DOHH2 (cell line): ENCODE data around the gene RGS10.

Experiments used
- H3F3A ChIP-seq: fragments of 200-600 bp; sonication (generic), shearing (Covaris generic); 2 replicates; pipeline ENCODE4 v1.6.0; 2016; ENCODE audit warnings: antibody characterized with exemption, mild to moderate bottlenecking; ENCODE audit not compliant: control insufficient read depth, insufficient read depth
- H3K27ac ChIP-seq: fragments of 200-600 bp; sonication (generic); 2 replicates; pipeline ENCODE4 v1.5.1; 2014; ENCODE audit warnings: low read depth, mild to moderate bottlenecking, low read length, moderate library complexity
- H3K27me3 ChIP-seq: fragments of 200-600 bp; sonication (generic); 2 replicates; pipeline ENCODE4 v1.6.1; 2014; ENCODE audit warnings: mild to moderate bottlenecking, low read length, mixed read lengths; ENCODE audit not compliant: control insufficient read depth
- H3K36me3 ChIP-seq: fragments of 200-600 bp; sonication (generic); 2 replicates; pipeline ENCODE4 v1.6.1; 2014; ENCODE audit warnings: mild to moderate bottlenecking, low read length, moderate library complexity, mixed read lengths; ENCODE audit not compliant: control insufficient read depth
- H3K4me1 ChIP-seq: fragments of 200-600 bp; sonication (generic); 2 replicates; pipeline ENCODE4 v1.6.1; 2014; ENCODE audit warnings: mild to moderate bottlenecking, low read length, mixed read lengths; ENCODE audit not compliant: control insufficient read depth
- H3K4me2 ChIP-seq: fragments of 200-600 bp; sonication (generic); 2 replicates; pipeline ENCODE4 v1.6.0; 2014; ENCODE audit warnings: mild to moderate bottlenecking, low read length, moderate library complexity
- H3K4me3 ChIP-seq: fragments of 200-600 bp; sonication (generic); 2 replicates; pipeline ENCODE4 v1.5.1; 2014; ENCODE audit warnings: mild to moderate bottlenecking, low read length, mixed read lengths
- H3K79me2 ChIP-seq: fragments of 200-600 bp; sonication (generic); 2 replicates; pipeline ENCODE4 v1.6.1; 2014; ENCODE audit warnings: mild to moderate bottlenecking, low read length, mixed read lengths; ENCODE audit not compliant: control insufficient read depth
- H3K9me2 ChIP-seq: fragments of 200-600 bp; sonication (generic); replicated peaks from 2 replicates; pipeline ENCODE4 v1.6.1; 2014; ENCODE audit warnings: mild to moderate bottlenecking, low read length, mixed read lengths; ENCODE audit not compliant: control insufficient read depth
- H3K9me3 ChIP-seq: fragments of 200-600 bp; sonication (generic); 2 replicates; pipeline ENCODE4 v1.6.1; 2014; ENCODE audit warnings: antibody characterized with exemption, low read length, mixed read lengths; ENCODE audit not compliant: control insufficient read depth, insufficient read depth
- H4K20me1 ChIP-seq: fragments of 200-600 bp; sonication (generic); 2 replicates; pipeline ENCODE4 v1.6.0; 2014; ENCODE audit warnings: low read depth, mild to moderate bottlenecking, antibody characterized with exemption, low read length, moderate library complexity; ENCODE audit not compliant: control insufficient read depth, insufficient read depth
- EZH2phosphoT487 ChIP-seq: fragments of 200-600 bp; sonication (generic); IDR thresholded peaks from 2 replicates; pipeline ENCODE4 v1.6.1; 2017; ENCODE audit warnings: borderline replicate concordance, mild to moderate bottlenecking, antibody characterized with exemption, low read length, moderate library complexity, mixed read lengths
- TF ChIP-seq, protein P1 (sequence below): fragments of 200-600 bp; sonication (generic); IDR thresholded peaks from one replicate; pipeline ENCODE4 v1.5.1; 2014; ENCODE audit warnings: antibody characterized with exemption, mild to moderate bottlenecking, low read depth, low read length; ENCODE audit not compliant: poor library complexity, severe bottlenecking

RGS10 gene

DNA sequence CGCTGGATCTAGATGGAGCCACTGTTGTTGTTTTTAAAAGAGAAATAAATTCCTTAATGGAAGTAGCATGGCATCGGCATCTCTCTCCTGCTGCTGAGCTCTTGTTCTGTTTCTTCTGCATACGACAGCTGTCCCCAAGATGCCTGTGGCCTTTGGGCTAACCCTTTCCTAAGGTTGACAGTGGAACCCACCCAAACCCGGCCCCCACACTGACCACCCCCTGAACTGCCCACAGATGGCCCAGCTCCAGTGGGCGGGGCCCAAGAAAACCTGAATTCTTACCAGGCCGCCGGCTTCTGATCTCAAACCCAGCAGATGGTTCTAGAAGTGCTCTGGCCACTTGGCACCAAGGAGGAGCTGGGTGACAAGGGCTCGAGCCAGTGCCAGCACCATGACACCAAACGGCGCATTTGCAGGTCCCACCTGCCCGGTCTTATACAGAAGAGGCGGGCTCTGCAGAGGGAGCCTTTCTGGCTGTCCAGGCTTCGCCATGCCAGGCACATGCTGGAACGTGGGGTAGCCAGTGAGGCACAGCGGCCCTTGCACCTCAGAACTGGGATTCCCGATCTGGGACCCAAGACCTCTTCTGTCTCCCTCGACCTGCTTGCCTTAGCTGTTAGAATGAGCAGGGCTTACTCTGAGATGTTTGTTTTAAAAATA, 82.7 kb downstream of the RGS10 start:
- Histone ChIP-seq H3K9me3 (0 out of 2 replicates have a peak, but pooled peaks cover 5% of the 10 kb centered on the region), H3K27me3 (no peaks in the 10 kb centered on the region), H3K27ac (no peak overlapping the region), H3K4me1 (peaks cover 25% of the 10 kb centered on the region), H3F3A (no peaks in the 10 kb centered on the region), H3K79me2 (no peaks in the 10 kb centered on the region), H3K4me2 (no peak overlapping the region), H4K20me1 (no peaks in the 10 kb centered on the region), H3K4me3 (no peak overlapping the region), H3K9me2 (no peaks in the 10 kb centered on the region), H3K36me3 (no peaks in the 10 kb centered on the region)
- TF ChIP-seq EZH2phosphoT487 = no peak
- TF ChIP-seq, protein P1, sequence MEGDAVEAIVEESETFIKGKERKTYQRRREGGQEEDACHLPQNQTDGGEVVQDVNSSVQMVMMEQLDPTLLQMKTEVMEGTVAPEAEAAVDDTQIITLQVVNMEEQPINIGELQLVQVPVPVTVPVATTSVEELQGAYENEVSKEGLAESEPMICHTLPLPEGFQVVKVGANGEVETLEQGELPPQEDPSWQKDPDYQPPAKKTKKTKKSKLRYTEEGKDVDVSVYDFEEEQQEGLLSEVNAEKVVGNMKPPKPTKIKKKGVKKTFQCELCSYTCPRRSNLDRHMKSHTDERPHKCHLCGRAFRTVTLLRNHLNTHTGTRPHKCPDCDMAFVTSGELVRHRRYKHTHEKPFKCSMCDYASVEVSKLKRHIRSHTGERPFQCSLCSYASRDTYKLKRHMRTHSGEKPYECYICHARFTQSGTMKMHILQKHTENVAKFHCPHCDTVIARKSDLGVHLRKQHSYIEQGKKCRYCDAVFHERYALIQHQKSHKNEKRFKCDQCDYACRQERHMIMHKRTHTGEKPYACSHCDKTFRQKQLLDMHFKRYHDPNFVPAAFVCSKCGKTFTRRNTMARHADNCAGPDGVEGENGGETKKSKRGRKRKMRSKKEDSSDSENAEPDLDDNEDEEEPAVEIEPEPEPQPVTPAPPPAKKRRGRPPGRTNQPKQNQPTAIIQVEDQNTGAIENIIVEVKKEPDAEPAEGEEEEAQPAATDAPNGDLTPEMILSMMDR = no peak

DNA sequence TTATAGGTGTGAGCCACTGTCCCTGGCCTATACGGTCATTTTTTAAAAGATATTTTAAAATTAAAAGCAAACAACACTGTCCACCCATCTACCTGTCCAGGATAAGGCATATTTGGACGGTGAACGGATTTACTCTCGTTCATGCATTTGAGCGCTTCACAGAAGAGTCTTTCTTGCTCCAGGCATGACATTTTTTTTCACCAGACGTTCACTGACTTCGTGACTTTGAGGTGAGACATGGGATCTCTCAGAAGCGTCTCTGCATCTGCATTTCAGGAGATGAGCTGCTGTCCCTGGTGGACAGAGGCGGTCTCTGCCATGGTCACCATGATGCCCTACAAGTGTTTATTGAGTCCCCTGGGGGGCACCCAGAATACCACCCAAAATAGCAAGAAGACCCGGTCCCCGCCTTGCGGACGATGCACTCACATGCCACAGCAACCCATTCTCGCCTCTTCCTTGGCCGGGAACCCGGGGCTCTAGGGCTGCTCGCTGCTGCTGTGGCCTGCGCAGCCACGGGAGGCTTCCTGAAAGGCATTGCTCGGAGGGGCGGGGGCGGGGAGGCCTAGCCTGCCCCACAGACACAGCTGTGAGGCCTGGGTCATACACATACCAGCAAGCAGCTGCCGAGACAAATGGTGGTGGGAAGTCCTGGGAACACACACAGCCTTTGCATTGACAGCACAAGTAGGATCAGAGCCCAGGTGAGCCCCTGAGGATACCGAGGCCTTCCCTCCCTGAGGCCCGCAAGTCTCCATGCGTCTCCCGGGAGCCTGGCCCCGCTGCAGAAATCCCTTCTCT, 84.4 kb downstream of the RGS10 start:
- H3F3A ChIP-seq = no peaks in the 10 kb centered on the region
- no peaks in the 10 kb centered on the region for H3K27me3 ChIP-seq
- H3K36me3 ChIP-seq = no peaks in the 10 kb centered on the region
- H3K9me3 ChIP-seq = 0 out of 2 replicates have a peak, but pooled peaks cover 5% of the 10 kb centered on the region
- H3K4me1 ChIP-seq = peaks cover 25% of the 10 kb centered on the region
- TF ChIP-seq, protein P1 = no peak
- TF ChIP-seq EZH2phosphoT487 = no peak
- H3K9me2 ChIP-seq = no peaks in the 10 kb centered on the region
- no peaks in the 10 kb centered on the region for H3K79me2 ChIP-seq
- no peak overlapping the region for H3K4me3 ChIP-seq
- no peak overlapping the region for H3K4me2 ChIP-seq
- H4K20me1 ChIP-seq = no peaks in the 10 kb centered on the region
- H3K27ac ChIP-seq = no peak overlapping the region

DNA sequence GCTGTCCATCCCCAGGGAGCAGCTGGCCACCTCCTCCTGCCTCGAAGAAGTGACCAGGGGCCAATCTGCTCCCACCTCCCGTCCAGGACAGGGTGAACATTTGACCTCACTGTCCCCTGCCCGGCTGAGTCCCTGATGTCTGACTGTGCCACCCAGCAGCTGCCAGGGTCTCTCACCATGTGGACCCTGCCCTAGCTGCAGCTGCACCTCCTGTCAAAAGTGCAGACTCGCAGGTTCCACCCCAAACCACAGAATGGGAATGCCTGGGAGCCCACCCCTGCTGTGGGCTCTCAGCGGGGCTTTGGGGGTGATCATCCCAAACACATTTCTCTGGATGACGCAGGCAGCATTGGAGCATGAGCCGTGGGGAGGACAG, 86.1 kb downstream of the RGS10 start:
- Histone ChIP-seq H3K27me3 (no peaks in the 10 kb centered on the region), H3K79me2 (no peaks in the 10 kb centered on the region), H3K4me2 (no peak overlapping the region), H3F3A (no peaks in the 10 kb centered on the region), H3K4me1 (peaks cover 25% of the 10 kb centered on the region), H4K20me1 (no peaks in the 10 kb centered on the region), H3K27ac (no peak overlapping the region), H3K9me3 (no peaks in the 10 kb centered on the region), H3K4me3 (no peak overlapping the region), H3K9me2 (no peaks in the 10 kb centered on the region), H3K36me3 (no peaks in the 10 kb centered on the region)
- TF ChIP-seq, protein P1 = no peak
- no peak for TF ChIP-seq EZH2phosphoT487
